ENCODE data around the gene STK32C. TPM values are rescaled to one million over a fixed set of nuclear protein-coding genes. Genes with fewer than 3 reads are reported as not detected.
"Not testable (repeated sequence)": the region's sequence is repeated elsewhere in the genome, so short reads cannot be mapped to it uniquely, and the experiment has no call there.

Gene STK32C
- 14.6 and 15.5 TPM in 2 replicates for total RNA-seq

DNA sequence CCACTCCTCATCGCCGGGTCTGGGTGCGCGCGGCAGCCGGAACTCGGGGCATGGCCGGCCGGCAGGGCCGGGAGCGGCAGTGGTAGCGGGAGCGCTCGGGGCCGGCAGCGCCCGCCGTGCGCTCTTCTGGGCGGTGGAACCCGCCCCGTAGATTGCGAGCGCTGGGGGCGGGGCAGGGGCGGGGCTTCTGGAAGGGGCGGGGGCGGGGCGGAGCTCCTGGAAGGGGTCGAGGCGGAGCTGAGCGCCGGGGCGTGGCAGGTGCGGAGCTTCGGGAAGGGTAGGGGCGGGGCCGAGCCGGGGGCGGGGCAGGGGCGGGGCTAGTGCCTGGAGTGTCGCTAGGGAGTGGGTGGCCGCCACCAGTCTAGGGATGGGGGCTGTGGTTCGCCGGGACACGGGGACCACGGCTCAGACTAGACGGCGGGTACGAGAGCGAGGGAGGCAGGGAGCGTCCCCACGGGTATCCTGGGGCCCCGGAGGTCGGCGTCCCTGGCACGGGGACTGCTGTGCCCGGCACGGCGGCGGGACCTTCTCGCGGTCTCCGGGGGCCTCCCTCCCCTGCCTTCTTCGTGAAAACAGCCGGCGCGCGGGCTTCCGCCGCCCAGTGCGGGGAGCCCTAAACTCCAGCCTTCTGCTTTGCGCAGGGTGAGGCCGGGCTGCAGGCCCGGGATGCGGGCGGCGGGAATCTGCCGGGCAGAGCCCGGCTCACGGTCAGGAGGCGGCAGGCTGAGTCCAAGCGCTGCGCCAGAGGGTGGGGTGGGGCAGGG, at the start of gene STK32C:
TSS of gene STK32C (minus strand) at position 128 of the 764 bp plus-strand sequence. CDS start at position 11, 117 bp downstream.
- Mint-ChIP-seq H3K27me3 (ENCODE audit: insufficient read depth) (peaks cover 39% of the 10 kb centered on the region), H3K9me3 (no peaks in the 10 kb centered on the region), H3K36me3 (ENCODE audit: low read depth) (no peaks in the 10 kb centered on the region), H3K27ac (peak within 1 kb of the TSS; percentile 89), H3K4me1 (ENCODE audit: low read depth) (no peaks in the 10 kb centered on the region), H3K4me3 (peak within 1 kb of the TSS; percentile 87)
- DNase-seq (ENCODE audit: low spot score), result peak; percentile 80
- intact Hi-C loops (cut with micrococcal nuclease), result loop anchor here (1.0 to 10.0 kb wide), 10 partner anchors 24 to 967 kb away; partner anchors contain the start of genes ADAM8, BNIP3, LRRC27 and PPP2R2D

DNA sequence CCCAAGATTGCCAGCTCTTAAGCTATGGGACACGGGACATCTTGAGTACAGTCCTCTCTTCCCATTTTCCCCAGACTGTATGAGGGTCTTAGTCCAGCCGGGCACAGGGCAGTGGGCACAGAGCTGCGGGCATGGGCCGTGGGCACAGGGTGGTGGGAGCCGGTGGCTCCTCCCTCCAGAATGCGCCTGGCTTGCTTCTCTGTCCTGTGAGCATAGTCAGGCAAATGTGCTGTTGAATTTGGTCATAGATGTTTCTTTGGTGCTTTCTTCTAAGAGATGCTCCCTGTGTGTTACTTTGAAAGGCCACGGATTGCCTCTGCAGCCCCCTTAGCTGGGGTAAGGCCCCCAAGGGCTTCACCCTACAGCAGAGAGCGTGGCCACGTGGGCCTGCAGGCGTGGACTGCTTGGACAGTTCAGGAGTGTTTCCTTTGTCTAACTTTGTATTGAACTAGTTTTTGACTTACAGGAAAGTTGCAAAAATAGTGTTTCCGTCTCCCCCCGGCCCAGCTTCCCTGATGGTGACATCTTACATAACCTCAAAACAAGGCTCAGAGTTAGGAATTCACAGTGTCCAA, 49.0 kb upstream of the STK32C start:
- intact Hi-C loops (cut with micrococcal nuclease), result no loop called here
- no peaks in the 10 kb centered on the region for H3K9me3 Mint-ChIP-seq
- H3K4me1 Mint-ChIP-seq (ENCODE audit: low read depth), result no peaks in the 10 kb centered on the region
- no peak overlapping the region for H3K27ac Mint-ChIP-seq
- H3K27me3 Mint-ChIP-seq (ENCODE audit: insufficient read depth), result no peaks in the 10 kb centered on the region
- no peak overlapping the region for H3K4me3 Mint-ChIP-seq
- H3K36me3 Mint-ChIP-seq (ENCODE audit: low read depth), result peaks cover 2% of the 10 kb centered on the region
- no peak for DNase-seq (ENCODE audit: low spot score)

DNA sequence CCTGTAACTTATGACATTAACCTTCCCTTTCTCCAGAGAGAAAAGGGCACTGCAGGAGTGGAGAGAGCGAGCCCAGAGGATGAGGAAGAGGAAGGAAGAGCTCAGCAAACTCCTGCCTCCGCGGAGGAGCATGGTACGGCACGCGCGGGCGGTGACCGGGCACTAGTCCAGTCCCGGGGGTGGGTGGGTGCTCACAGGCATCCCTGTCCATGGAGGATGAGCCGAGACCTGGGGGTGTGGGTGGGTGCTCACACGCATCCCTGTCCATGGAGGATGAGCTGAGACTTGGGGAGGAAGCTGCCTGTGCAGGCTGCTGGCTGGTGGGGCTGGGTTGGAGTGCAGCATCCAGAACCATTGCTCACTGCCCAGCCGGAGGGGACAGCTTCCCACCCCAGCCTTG, 48.0 kb upstream of the STK32C start:
- Mint-ChIP-seq H3K4me3 (no peak overlapping the region), H3K27me3 (ENCODE audit: insufficient read depth) (no peaks in the 10 kb centered on the region), H3K27ac (no peak overlapping the region), H3K36me3 (ENCODE audit: low read depth) (peaks cover 2% of the 10 kb centered on the region), H3K9me3 (no peaks in the 10 kb centered on the region), H3K4me1 (ENCODE audit: low read depth) (no peaks in the 10 kb centered on the region)
- intact Hi-C loops (cut with micrococcal nuclease), result no loop called here
- no peak for DNase-seq (ENCODE audit: low spot score)

GRCh38 chr10:132355297-132355696, 47.5 kb upstream of the STK32C start:
- Mint-ChIP-seq H3K9me3 (no peaks in the 10 kb centered on the region), H3K4me1 (ENCODE audit: low read depth) (no peaks in the 10 kb centered on the region), H3K27ac (no peak overlapping the region), H3K4me3 (no peak overlapping the region), H3K27me3 (ENCODE audit: insufficient read depth) (no peaks in the 10 kb centered on the region), H3K36me3 (ENCODE audit: low read depth) (peaks cover 2% of the 10 kb centered on the region)
- no peak for DNase-seq (ENCODE audit: low spot score)
- intact Hi-C loops (cut with micrococcal nuclease), result no loop called here

GRCh38 chr10:132354356-132355094, 46.8 kb upstream of the STK32C start:
- no peaks in the 10 kb centered on the region for H3K27me3 Mint-ChIP-seq (ENCODE audit: insufficient read depth)
- H3K9me3 Mint-ChIP-seq, result no peaks in the 10 kb centered on the region
- no peak for DNase-seq (ENCODE audit: low spot score)
- intact Hi-C loops (cut with micrococcal nuclease), result no loop called here
- H3K36me3 Mint-ChIP-seq (ENCODE audit: low read depth), result peaks cover 2% of the 10 kb centered on the region
- no peak overlapping the region for H3K27ac Mint-ChIP-seq
- H3K4me3 Mint-ChIP-seq, result no peak overlapping the region
- no peaks in the 10 kb centered on the region for H3K4me1 Mint-ChIP-seq (ENCODE audit: low read depth)

GRCh38 chr10:132353456-132354355, 46.0 kb upstream of the STK32C start:
- no peak overlapping the region for H3K4me3 Mint-ChIP-seq
- H3K27me3 Mint-ChIP-seq (ENCODE audit: insufficient read depth), result no peaks in the 10 kb centered on the region
- H3K27ac Mint-ChIP-seq, result no peak overlapping the region
- DNase-seq (ENCODE audit: low spot score), result no peak
- no peaks in the 10 kb centered on the region for H3K4me1 Mint-ChIP-seq (ENCODE audit: low read depth)
- no peaks in the 10 kb centered on the region for H3K9me3 Mint-ChIP-seq
- peaks cover 2% of the 10 kb centered on the region for H3K36me3 Mint-ChIP-seq (ENCODE audit: low read depth)
- intact Hi-C loops (cut with micrococcal nuclease), result no loop called here

GRCh38 chr10:132352462-132353308, 44.9 kb upstream of the STK32C start:
- H3K4me1 Mint-ChIP-seq (ENCODE audit: low read depth); H3K36me3 Mint-ChIP-seq (ENCODE audit: low read depth); H3K27me3 Mint-ChIP-seq (ENCODE audit: insufficient read depth); H3K9me3 Mint-ChIP-seq; H3K27ac Mint-ChIP-seq; intact Hi-C loops (cut with micrococcal nuclease): not testable (repeated sequence)
- peak; percentile 55 for DNase-seq (ENCODE audit: low spot score)
- peak overlapping the region; percentile 45 for H3K4me3 Mint-ChIP-seq

DNA sequence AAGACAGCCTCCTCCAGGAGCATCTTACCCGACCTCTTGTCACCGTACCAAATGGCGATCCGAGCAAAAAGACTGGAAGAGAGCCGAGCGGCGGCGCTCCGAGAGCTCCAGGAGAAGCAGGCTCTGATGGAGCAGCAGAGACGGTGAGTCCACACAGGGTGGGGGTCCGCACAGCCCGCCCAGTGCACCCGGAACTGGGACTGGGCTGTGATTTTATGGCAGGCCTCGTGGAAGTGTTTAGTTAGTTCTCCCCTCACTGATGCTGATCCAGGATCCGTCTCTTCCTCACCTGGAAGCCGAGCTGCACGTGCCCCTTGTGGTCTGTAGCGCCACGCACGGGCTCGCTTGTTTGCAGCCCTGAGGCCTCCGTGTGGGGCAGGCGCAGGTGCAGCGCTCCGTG, 43.9 kb upstream of the STK32C start:
- peaks cover 2% of the 10 kb centered on the region for H3K36me3 Mint-ChIP-seq (ENCODE audit: low read depth)
- no peaks in the 10 kb centered on the region for H3K27me3 Mint-ChIP-seq (ENCODE audit: insufficient read depth)
- H3K9me3 Mint-ChIP-seq, result no peaks in the 10 kb centered on the region
- DNase-seq (ENCODE audit: low spot score), result no peak
- no peak overlapping the region for H3K27ac Mint-ChIP-seq
- intact Hi-C loops (cut with micrococcal nuclease), result no loop called here
- H3K4me1 Mint-ChIP-seq (ENCODE audit: low read depth), result no peaks in the 10 kb centered on the region
- H3K4me3 Mint-ChIP-seq, result no peak overlapping the region

DNA sequence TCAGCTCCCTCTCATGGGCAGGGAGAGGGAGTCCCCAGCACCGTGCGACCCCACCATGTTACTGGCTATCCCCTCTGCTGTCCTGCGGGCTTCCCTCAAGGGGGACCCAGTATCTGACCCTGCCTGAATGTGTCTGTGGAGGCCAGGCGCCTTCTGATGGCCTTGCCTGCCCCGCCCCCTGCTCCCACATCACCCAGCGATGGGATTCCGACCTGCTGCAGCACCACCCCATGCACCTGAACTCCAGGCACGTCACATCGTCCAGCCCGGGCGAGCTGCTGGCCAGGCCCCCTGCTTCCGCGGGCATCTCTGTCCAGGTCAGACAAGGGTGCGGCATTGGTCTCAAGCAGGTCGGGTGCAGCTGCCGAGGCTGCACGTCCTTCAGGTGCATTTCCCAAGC, 43.2 kb upstream of the STK32C start:
- Mint-ChIP-seq H3K9me3 (no peaks in the 10 kb centered on the region), H3K27ac (no peak overlapping the region), H3K27me3 (ENCODE audit: insufficient read depth) (no peaks in the 10 kb centered on the region), H3K4me3 (no peak overlapping the region), H3K4me1 (ENCODE audit: low read depth) (no peaks in the 10 kb centered on the region), H3K36me3 (ENCODE audit: low read depth) (peaks cover 2% of the 10 kb centered on the region)
- DNase-seq (ENCODE audit: low spot score), result no peak
- intact Hi-C loops (cut with micrococcal nuclease), result no loop called here

DNA sequence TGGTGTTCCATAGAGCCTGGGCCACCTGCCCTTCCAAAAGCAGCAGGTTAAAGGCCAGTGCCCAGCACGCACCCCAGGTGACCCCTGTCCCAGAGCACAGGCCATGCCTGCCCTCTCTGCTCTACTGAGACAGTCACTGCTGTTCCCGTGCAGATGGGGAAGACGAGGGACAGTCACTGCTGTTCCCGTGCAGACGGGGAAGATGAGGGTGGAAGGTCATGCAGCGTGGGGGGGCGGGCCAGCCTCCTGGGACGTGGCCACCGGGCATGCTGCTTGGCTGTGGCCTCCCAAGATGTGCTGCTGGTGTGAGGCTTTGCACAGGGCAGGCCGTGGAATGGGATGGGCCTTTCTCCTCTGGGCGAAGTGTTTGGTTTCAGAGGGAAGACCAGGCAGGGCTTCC, 42.6 kb upstream of the STK32C start:
- intact Hi-C loops (cut with micrococcal nuclease), result no loop called here
- Mint-ChIP-seq H3K27ac (no peak overlapping the region), H3K9me3 (no peaks in the 10 kb centered on the region), H3K4me3 (no peak overlapping the region), H3K27me3 (ENCODE audit: insufficient read depth) (no peaks in the 10 kb centered on the region), H3K36me3 (ENCODE audit: low read depth) (peaks cover 2% of the 10 kb centered on the region), H3K4me1 (ENCODE audit: low read depth) (no peaks in the 10 kb centered on the region)
- no peak for DNase-seq (ENCODE audit: low spot score)

- no peaks in the 10 kb centered on the region for H3K27me3 Mint-ChIP-seq (ENCODE audit: insufficient read depth)
- intact Hi-C loops (cut with micrococcal nuclease), result no loop called here
Observed at GRCh38 chr10:132349766-132350165, 42.0 kb upstream of the STK32C start.

DNA sequence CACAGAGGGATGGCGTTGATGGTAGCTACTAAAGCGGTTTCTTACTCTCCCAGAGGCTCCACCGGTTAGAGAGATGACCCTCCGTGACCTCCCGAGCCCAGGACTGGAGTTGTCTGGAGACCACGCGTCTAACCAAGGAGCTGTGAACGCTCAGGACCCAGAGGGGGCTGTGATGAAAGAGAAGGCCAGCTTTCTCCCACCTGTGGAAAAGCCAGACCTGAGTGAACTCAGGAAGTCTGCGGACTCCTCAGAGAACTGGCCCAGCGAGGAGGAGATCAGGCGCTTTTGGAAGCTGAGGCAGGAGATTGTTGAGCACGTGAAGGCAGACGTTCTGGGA, 40.1 kb upstream of the STK32C start:
- Mint-ChIP-seq H3K36me3 (ENCODE audit: low read depth) (peaks cover 2% of the 10 kb centered on the region), H3K4me3 (no peak overlapping the region), H3K4me1 (ENCODE audit: low read depth) (no peaks in the 10 kb centered on the region), H3K27me3 (ENCODE audit: insufficient read depth) (no peaks in the 10 kb centered on the region), H3K9me3 (no peaks in the 10 kb centered on the region), H3K27ac (no peak overlapping the region)
- intact Hi-C loops (cut with micrococcal nuclease), result no loop called here
- no peak for DNase-seq (ENCODE audit: low spot score)

More at GRCh38 chr10:132349766-132350165, 42.0 kb upstream of the STK32C start:
- no peak for DNase-seq (ENCODE audit: low spot score)
- H3K36me3 Mint-ChIP-seq (ENCODE audit: low read depth), result peaks cover 2% of the 10 kb centered on the region
- H3K27ac Mint-ChIP-seq, result no peak overlapping the region
- no peaks in the 10 kb centered on the region for H3K9me3 Mint-ChIP-seq
- H3K4me1 Mint-ChIP-seq (ENCODE audit: low read depth), result no peaks in the 10 kb centered on the region
- H3K4me3 Mint-ChIP-seq, result no peak overlapping the region

All from activated T-helper 1 cell treated with anti-CD3 and anti-CD28 coated beads, Interleukin-12 subunit alpha, Interleukin-12 subunit beta, Interleukin-2, Interleukin-4 antibody, amounts not matched to agents 30 ng/mL and 10 ng/mL and 1 ng/mL, durations not matched to agents 14 hours and 24 hours and 36 hours (primary cell).